Measurements from ENCODE around the gene CYP2E1. TPM values are rescaled to one million over a fixed set of nuclear protein-coding genes. Genes with fewer than 3 reads are reported as not detected.
"Not testable (repeated sequence)": the region's sequence is repeated elsewhere in the genome, so short reads cannot be mapped to it uniquely, and the experiment has no call there.

The CYP2E1 gene
- total RNA-seq, 2 donors from 2014 or later, result 0.77 to 0.86 TPM

- no peak overlapping the region for H3K27ac Mint-ChIP-seq
- H3K9ac ChIP-seq (ENCODE audit: extremely low read depth, low read length, poor library complexity, severe bottlenecking), result no peak overlapping the region
- no peaks in the 10 kb centered on the region for H3K27me3 Mint-ChIP-seq (ENCODE audit: insufficient read depth)
- no peaks in the 10 kb centered on the region for H3K36me3 ChIP-seq (ENCODE audit: control insufficient read depth, insufficient read depth, low read length)
- WGBS, 2 experiments (ENCODE audit: insufficient coverage in 1 of 2, insufficient read length in 1 of 2), result 37% methylated on average over 2 of the region's 2 CpGs; no CpG with 5 or more reads in 1 of the 2 experiments
- no peaks in the 10 kb centered on the region for H3K4me1 Mint-ChIP-seq
- no peak overlapping the region for H3K4me3 ChIP-seq (ENCODE audit: low read length)
- no peak overlapping the region for H3K4me3 Mint-ChIP-seq
- DNase-seq, result no peak
- no peaks in the 10 kb centered on the region for H3K4me1 ChIP-seq (ENCODE audit: control insufficient read depth, insufficient read depth, low read length)
- no peak for TF ChIP-seq CTCF (conservative IDR thresholded peaks at IDR 0.05)
- peaks cover 91% of the 10 kb centered on the region for H3K9me3 Mint-ChIP-seq
- H3K27me3 ChIP-seq (ENCODE audit: control insufficient read depth, insufficient read depth, low read length, poor library complexity, severe bottlenecking), result no peaks in the 10 kb centered on the region
- H3K9me3 ChIP-seq (ENCODE audit: control insufficient read depth, low read length), result peaks cover 53% of the 10 kb centered on the region
- H3K27ac ChIP-seq (ENCODE audit: low read depth, low read length), result no peak overlapping the region
- H3K36me3 Mint-ChIP-seq (ENCODE audit: low read depth), result no peaks in the 10 kb centered on the region
Observed at GRCh38 chr10:133489816-133490588, 37.2 kb upstream of the CYP2E1 start.

- not testable (repeated sequence) for H3K36me3 Mint-ChIP-seq (ENCODE audit: low read depth); H3K4me3 Mint-ChIP-seq; H3K27ac Mint-ChIP-seq; H3K36me3 ChIP-seq (ENCODE audit: control insufficient read depth, insufficient read depth, low read length); H3K9ac ChIP-seq (ENCODE audit: extremely low read depth, low read length, poor library complexity, severe bottlenecking); H3K4me1 ChIP-seq (ENCODE audit: control insufficient read depth, insufficient read depth, low read length); H3K4me1 Mint-ChIP-seq; DNase-seq; H3K27me3 ChIP-seq (ENCODE audit: control insufficient read depth, insufficient read depth, low read length, poor library complexity, severe bottlenecking); H3K4me3 ChIP-seq (ENCODE audit: low read length); H3K27me3 Mint-ChIP-seq (ENCODE audit: insufficient read depth); H3K27ac ChIP-seq (ENCODE audit: low read depth, low read length)
- H3K9me3 ChIP-seq (ENCODE audit: control insufficient read depth, low read length), result peaks cover 51% of the 10 kb centered on the region
- 61 to 62% methylated on average over 4 of the region's 4 CpGs for WGBS, 2 experiments (ENCODE audit: insufficient coverage in 1 of 2, insufficient read length in 1 of 2)
- H3K9me3 Mint-ChIP-seq, result peaks cover 87% of the 10 kb centered on the region
Observed at GRCh38 chr10:133493562-133493961, 33.6 kb upstream of the CYP2E1 start.

GRCh38 chr10:133497363-133497762, 29.8 kb upstream of the CYP2E1 start:
- H3K4me1 ChIP-seq (ENCODE audit: control insufficient read depth, insufficient read depth, low read length); H3K9ac ChIP-seq (ENCODE audit: extremely low read depth, low read length, poor library complexity, severe bottlenecking); H3K36me3 Mint-ChIP-seq (ENCODE audit: low read depth); H3K4me3 Mint-ChIP-seq; H3K27me3 ChIP-seq (ENCODE audit: control insufficient read depth, insufficient read depth, low read length, poor library complexity, severe bottlenecking); H3K27me3 Mint-ChIP-seq (ENCODE audit: insufficient read depth); H3K27ac ChIP-seq (ENCODE audit: low read depth, low read length); H3K27ac Mint-ChIP-seq; H3K4me1 Mint-ChIP-seq; H3K4me3 ChIP-seq (ENCODE audit: low read length); DNase-seq; H3K36me3 ChIP-seq (ENCODE audit: control insufficient read depth, insufficient read depth, low read length): not testable (repeated sequence)
- peaks cover 19% of the 10 kb centered on the region for H3K9me3 ChIP-seq (ENCODE audit: control insufficient read depth, low read length)
- 62 to 68% methylated on average over 4 to 6 of the region's 6 CpGs for WGBS, 2 experiments (ENCODE audit: insufficient coverage in 1 of 2, insufficient read length in 1 of 2)
- TF ChIP-seq CTCF (conservative IDR thresholded peaks at IDR 0.05), result peak; percentile 53
- peaks cover 91% of the 10 kb centered on the region for H3K9me3 Mint-ChIP-seq

- not testable (repeated sequence) for H3K4me3 Mint-ChIP-seq; H3K4me1 ChIP-seq (ENCODE audit: control insufficient read depth, insufficient read depth, low read length); H3K27me3 ChIP-seq (ENCODE audit: control insufficient read depth, insufficient read depth, low read length, poor library complexity, severe bottlenecking); H3K36me3 ChIP-seq (ENCODE audit: control insufficient read depth, insufficient read depth, low read length); H3K27ac ChIP-seq (ENCODE audit: low read depth, low read length); H3K27me3 Mint-ChIP-seq (ENCODE audit: insufficient read depth); H3K9ac ChIP-seq (ENCODE audit: extremely low read depth, low read length, poor library complexity, severe bottlenecking); H3K4me1 Mint-ChIP-seq; H3K27ac Mint-ChIP-seq; H3K36me3 Mint-ChIP-seq (ENCODE audit: low read depth); DNase-seq; H3K4me3 ChIP-seq (ENCODE audit: low read length)
- 54% methylated on average over 1 of the region's 1 CpG; no CpG with 5 or more reads in 1 of the 2 experiments for WGBS, 2 experiments (ENCODE audit: insufficient coverage in 1 of 2, insufficient read length in 1 of 2)
- peaks cover 84% of the 10 kb centered on the region for H3K9me3 Mint-ChIP-seq
- peaks cover 19% of the 10 kb centered on the region for H3K9me3 ChIP-seq (ENCODE audit: control insufficient read depth, low read length)
Observed at GRCh38 chr10:133499176-133499575, 28.0 kb upstream of the CYP2E1 start.

- H3K36me3 ChIP-seq (ENCODE audit: control insufficient read depth, insufficient read depth, low read length); H3K27me3 Mint-ChIP-seq (ENCODE audit: insufficient read depth); H3K4me3 Mint-ChIP-seq; H3K4me3 ChIP-seq (ENCODE audit: low read length); H3K27ac Mint-ChIP-seq; H3K36me3 Mint-ChIP-seq (ENCODE audit: low read depth); H3K27ac ChIP-seq (ENCODE audit: low read depth, low read length); H3K4me1 ChIP-seq (ENCODE audit: control insufficient read depth, insufficient read depth, low read length); H3K9ac ChIP-seq (ENCODE audit: extremely low read depth, low read length, poor library complexity, severe bottlenecking); DNase-seq; H3K27me3 ChIP-seq (ENCODE audit: control insufficient read depth, insufficient read depth, low read length, poor library complexity, severe bottlenecking); H3K4me1 Mint-ChIP-seq: not testable (repeated sequence)
- peaks cover 13% of the 10 kb centered on the region for H3K9me3 ChIP-seq (ENCODE audit: control insufficient read depth, low read length)
- peaks cover 69% of the 10 kb centered on the region for H3K9me3 Mint-ChIP-seq
- WGBS, 2 experiments (ENCODE audit: insufficient coverage in 1 of 2, insufficient read length in 1 of 2), result 55 to 57% methylated on average over 3 of the region's 4 CpGs
Observed at GRCh38 chr10:133500897-133501296, 26.3 kb upstream of the CYP2E1 start.
